NCI-H446 treated with DMSO at 0.1 percent for 48 hours (cell line): Measurements from ENCODE around the gene SHCBP1.
A peak's percentile ranks its signal among the peaks of the same experiment; 100 is the strongest.

Source experiments
- DNase-seq: peaks from one replicate; lab custom pipeline; 2025; lab: John Stamatoyannopoulos, UW

Gene SHCBP1

DNA sequence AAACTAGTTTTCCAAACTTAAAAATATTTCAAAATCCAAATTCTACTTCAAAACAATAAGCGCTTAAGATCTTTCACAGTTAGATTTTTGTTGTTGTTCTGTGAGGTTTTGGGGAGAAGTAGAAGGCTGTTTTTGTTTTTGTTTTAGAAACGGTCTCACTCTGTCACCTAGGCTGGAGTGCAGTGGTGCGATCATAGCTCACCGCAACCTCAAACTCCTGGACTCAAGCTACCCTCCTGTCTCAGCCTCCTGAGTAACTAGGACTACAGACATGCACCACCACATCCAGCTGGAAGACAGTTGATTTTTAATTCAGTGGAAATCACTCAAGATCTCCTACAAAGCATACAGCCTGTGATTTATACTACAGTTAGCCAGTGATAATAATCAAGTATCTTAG lies 2.7 kb downstream of the SHCBP1 start:
- DNase-seq: no peak

DNA sequence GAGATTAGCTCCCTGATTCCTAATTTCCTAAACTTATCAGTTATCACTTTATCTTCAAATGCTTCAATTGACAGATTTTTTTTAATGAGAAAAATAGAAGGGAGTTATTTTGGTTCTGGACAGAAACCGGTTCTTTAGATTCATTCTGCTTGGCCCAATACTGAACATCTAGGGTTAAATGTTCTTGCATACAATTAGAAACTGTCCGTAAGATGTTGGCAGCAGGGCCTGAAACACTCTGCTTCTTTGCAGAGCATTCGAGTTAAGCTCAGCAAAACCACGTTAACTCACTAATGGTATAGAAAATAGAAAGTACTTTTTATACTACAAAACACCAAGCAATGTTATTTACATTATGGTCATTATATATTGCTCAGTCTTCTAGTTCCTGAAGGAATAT lies 7.2 kb downstream of the SHCBP1 start:
- no peak for DNase-seq

DNA sequence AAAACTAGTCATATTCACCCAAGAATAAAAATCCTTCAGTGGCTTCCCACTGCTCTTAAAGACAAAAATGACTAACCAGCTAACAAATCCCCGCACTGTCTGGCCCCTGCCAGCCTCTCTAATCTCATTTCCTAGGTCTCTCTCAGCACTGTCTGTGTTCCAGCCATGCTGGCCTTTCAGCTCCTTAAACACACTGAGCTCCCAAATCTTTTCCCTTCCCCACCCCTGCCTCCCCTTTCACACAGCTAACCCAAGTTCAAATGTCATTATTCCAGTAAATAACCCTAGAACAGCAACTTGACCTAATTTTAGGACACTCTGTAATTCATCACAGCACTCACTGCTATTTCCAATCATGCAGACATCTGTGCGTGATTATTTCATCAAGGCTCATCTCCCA lies 7.8 kb downstream of the SHCBP1 start:
- DNase-seq: no peak

DNA sequence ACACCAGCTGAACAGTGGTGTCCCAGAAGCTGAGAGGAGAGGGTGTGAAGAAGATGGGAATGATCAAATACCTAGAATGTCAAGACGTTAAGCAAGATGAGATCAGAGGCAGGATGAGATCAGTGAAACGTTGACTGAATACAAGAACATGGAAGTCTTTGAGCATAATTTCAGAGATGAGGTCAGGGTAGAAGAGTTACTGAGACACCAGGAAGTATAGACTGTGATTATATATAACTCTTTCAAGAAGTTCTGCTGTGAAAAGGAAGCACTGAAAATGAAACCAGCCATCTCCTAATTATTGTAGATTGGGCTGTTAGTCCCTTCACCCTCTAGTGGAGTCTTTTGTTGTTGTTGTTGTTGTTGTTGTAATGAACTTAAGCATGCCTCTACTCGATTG lies 9.1 kb downstream of the SHCBP1 start:
- no peak for DNase-seq

DNA sequence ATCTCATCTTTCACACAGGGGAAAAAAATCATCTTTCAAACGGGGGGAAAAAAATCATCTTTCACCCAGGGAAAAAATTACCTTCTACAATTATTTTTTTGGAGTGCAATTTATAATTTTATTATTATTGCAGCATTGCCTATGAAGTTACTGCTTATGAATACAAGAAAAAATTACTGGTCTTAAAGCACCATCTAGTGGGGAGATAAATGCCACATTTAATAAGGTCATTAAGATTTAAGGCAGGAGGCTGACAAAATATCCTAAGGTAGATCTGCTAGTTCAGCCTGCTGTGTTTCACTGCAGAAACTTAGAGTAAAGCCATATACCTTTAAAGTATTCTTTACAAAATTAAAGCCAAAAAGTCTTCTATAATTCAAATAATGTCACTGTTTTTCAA lies 13.7 kb downstream of the SHCBP1 start:
- no peak for DNase-seq

DNA sequence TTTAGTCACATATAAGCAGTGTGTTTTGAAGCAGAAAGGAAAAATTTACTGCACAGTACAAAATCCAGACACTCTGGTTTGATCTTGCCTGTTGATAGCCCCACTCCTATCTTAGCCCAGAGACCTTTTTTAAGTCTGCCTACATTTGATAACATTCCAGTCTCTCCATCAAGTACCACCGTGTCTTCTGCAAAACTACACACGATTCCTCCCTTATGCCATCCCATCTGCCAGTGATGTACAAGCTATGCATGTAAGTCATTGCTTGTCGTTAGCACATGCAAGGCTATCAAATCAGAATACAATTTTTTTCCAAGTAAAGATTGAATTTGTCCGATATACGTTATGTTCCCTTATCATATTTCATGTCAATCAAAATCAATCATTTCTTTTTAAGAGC lies 14.9 kb downstream of the SHCBP1 start:
- no peak for DNase-seq

DNA sequence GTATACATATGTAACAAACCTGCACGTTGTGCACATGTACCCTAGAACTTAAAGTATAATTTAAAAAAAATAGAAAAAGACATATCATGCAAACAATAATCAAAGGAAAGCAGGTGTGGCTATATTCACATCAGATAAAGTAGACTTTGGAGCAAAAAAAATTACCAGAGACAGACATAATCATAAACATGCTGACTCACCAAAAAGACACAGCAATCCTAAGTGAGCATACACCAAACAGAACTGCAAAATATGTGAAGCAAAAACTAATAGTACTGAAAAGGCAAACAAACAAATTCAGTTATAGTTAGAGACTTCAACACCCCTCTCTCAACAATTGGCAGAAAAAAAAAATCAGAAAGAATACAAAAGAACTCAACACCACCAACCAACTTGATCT lies 29.9 kb downstream of the SHCBP1 start:
- no peak for DNase-seq

DNA sequence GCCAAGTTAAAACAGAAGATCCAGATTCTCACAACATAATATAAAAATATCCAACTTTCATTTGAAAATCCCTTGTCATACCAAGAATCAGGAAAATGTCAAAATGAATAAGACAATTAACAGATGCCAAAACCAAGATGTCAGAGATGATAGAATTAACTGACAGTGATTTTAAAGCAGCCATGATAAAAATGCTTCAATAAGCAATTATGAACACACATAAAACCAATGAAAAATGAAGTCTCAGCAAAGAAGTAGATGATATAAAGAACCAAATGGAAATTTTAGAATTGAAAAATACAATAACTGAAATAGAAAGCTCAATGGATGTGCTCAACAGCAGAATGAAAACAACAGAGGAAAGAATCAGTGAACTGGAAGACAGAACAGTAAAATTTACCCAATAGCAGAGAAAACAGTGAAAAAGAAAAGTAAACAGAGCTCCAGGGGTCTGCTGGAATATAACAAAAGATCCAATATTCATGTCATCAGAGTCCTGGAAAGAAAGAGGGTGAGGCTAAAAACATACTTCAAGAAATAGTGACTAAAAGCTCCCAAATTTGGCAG lies 35.1 kb downstream of the SHCBP1 start:
- DNase-seq: no peak

DNA sequence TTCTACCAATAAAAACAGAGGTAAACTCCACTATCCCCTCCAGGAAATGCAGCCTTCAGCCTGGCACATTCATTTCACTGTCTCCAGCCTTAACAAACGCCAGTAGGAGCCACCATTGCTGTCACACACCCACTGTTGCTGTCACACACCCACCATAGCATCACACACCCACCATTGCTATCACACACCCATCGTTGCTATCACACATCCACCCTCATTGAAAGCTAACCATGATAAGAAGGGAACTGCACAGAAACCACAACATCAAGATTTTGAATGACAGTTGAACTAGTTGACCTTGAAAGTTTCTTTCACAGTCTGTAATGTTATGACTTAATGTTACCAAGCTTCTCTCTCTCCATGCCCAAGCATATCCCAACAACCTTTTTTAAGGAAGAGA lies 38.1 kb downstream of the SHCBP1 start:
- DNase-seq: no peak

DNA sequence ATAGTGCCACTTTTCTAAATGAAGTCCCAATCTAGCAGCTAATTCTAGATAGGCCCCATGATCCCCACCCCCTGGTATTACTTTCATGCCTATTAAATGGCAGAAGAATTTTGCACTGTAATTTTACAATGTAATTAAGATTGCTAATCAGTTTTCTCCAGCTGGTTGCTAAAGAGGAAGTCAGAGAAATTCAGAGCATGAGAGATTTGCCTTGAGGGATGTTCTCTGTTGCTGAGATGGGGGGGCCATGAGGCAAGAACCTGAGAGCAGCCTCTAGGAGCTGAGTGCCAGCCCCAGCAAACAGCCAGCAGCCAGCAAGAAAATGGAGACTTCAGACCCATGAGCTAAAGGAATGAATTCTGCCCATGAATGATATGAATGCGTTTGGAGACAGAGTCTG lies 38.9 kb downstream of the SHCBP1 start:
- DNase-seq: no peak

DNA sequence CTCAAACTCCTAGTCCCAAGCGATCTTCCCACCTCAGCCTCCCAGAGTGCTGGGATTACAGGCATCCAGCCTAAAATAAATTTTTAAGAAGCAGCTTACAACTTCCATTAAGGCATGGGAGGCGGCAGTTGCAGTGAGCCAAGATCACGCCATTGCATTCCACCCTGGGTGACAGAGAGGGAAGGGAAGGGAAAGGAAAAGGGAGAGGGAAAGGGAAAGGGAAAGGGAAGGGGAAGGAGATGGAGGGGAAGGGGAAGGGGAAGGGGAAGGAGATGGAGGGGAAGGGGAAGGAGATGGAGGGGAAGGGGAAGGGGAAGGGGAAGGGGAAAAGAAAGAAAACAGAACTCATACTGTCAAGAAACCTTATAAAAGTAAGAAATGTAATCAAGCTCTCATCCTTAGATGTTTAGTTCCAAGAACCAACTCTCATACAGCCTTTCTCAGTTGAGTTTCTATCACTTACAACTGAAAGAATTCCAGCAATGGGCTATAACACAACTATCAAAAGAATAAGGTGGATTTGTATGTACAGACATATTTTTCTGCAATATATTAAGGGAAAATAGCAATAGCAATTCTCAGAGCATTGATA lies 43.1 kb downstream of the SHCBP1 start:
- DNase-seq: no peak

DNA sequence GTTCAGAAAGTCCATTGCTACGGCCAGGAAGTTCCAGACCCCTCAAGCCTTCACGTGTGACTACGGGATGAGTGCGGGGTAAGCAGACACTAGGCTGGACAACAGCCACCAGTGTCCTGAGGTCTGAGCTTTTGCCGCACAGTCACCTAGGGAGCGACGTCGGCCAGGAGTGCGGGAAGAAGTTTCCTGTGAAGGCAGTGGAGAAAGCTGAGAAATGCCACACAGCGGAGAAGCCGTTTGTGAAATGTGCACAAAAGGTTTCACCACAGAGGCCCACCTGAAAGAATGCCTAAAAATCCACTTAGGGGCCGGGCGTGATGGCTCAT lies 47.4 kb downstream of the SHCBP1 start:
- DNase-seq: no peak

DNA sequence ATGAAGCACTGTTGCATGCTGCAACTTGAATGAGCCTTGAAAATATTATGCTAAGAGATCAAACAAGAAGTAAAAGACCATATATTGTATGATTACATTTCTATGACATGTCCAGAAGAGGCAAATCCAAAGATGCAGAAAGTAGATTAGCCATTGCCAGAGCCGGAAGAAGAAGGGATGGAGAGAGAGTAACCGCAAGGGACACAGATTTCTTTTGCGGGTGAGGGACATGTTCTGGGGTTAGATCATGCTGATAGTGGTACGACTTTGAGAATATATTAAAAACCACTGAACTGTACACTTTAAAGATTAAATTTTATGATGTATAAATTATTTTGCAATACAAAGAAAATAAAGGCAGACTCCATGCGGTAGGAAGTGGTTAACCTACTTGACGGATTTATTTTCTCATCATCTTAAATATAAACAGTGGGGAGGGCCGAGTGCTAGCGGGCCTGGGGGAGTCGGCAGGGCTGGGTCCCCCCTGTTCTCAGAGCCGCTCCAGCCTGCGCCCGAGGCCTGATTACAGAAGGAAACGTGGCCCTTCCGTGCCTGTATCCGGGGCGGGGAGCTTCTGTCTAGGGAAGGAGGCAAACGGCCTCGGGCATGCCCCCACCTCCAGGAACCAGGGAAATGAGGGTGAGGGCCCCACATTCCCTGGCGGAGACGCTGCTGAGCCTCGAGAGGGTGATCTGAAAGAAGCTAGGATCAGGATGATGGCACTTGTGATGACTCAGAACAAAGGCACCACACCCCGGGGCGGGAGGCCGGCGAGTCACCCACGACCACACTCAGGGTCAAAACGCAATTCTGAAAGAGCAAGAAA lies 48.0 kb downstream of the SHCBP1 start:
- DNase-seq: no peak

DNA sequence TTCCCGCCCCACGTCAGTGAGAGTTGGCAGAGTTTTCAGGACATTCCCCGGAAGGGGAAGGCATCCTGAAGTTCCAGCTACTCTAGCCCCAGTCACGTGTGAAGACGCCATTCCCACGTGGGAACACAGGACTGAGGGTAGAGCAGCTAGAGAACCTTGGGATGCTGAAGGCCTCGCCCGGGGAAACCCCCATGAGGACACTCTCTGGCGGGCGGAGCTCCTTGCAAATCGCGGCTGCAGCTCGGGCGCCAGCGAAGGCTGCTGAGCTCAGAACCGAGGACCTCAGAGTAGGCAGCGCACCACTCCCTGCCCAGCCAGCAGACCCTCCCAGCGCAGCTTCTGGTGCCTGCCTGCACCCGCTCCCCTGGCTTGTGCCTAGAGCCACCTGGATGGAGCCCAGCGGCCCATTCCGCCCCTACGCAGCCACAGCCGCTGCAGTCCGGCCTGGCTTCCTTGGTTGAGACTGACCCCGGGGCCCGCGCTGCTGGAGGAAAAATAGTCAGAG lies 51.9 kb downstream of the SHCBP1 start:
- no peak for DNase-seq

DNA sequence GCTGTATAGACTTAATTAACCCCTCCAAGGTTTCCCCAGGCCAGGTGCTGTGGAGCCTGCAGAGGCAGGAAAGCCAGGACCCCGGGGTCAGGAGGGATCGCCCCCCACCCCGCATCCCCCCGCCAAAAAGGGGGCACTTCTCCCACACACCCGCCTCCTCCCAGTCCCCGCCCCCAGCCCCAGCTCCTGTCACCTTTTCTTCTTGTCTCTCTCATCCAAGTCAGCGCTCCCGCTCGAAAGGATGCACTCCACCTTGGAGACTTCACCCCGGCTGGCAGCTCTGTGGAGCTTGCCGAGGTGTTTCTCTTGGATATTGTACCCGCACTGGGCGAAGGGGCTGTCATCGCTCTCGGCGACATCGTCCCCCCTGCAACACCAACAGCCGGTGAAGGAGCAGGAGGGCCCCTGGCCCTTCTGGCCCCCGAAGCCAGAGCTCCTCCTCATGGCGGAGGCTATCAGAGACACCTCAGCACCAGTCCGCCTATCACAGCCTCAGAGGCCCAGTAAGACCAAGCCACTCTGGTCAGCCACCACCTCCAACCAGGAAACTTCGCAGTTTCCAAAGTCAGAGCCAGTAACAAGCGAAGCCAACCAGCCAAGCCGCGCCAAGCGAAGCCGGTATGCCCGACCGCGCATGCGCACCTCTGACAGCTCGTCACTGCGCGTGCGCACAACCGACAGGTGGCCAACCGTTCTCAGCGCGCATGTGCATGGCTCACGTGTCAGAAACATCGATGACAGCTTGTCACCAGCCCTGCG lies 52.5 kb downstream of the SHCBP1 start:
- no peak for DNase-seq

DNA sequence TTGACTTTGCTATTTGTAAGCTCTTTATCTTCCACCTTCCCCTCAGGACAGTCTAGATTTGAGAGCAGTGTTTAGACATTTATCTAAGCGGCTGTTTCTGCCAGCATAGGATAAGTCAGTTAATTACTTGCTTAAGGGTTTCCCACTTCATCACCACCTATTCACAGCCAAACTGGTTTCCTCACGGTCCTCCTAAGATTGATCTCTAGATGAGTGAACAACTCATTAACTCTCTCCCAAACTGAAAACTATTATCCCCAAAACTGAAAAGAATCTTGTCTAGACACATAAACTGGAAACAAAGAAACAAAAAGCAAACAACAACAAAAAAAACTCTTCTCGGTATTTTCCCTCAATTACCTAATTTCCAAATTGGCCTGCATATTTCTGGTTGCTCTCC lies 58.2 kb downstream of the SHCBP1 start:
- no peak for DNase-seq

DNA sequence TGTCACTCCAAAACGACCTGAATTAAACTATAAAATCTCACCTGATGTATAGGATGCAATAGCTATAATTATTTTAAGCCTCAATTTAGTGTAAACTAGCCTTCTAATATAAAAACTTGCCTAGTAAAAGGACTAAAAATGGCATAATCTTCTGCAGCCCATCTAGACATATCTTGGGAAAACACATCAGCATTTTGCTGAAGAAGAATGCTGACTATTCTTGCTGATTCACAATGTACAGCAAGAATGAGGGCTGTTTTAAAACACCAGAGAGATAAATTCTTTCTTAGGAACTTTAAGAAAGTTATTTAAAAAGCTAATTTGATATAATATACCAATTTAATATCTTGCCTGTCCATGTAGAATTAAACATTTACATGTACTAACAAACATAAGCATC lies 63.2 kb downstream of the SHCBP1 start:
- no peak for DNase-seq

DNA sequence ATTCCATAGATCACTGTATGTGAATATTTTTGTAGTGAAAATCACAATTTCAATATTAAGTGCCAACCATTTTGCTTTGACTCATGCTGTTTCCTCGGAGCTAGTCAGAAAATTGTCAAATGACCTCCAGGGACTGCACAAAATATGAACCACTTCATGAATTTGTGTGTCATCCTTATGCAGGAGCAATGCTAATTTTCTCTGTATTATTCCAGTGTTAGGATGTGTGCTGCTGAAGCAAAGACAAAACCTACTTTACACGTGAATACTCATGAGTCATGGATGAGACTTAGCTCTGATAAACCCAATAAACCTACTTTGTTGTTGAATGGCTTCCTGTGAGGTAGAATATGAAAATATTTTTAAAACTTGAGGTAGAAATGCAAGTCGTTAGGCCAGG lies 65.2 kb downstream of the SHCBP1 start:
- DNase-seq: no peak

DNA sequence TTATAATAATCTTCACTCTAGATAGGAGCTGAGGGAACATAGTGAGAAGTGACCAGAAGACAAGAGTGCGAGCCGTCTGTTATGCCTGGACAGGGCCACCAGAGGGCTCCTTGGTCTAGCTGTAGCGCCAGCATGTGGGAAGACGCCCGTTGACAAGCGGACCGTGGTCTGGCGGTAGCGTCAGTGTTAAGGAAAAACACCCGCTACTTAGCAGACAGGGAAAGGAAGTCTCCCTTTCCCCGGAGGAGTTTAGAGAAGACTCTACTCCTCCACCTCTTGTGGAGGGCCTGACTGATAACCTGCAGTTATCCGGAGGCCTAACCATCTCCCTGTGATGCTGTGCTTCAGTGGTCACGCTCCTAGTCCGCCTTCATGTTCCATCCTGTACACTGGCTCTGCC lies 66.7 kb downstream of the SHCBP1 start:
- peak; percentile 1 for DNase-seq

DNA sequence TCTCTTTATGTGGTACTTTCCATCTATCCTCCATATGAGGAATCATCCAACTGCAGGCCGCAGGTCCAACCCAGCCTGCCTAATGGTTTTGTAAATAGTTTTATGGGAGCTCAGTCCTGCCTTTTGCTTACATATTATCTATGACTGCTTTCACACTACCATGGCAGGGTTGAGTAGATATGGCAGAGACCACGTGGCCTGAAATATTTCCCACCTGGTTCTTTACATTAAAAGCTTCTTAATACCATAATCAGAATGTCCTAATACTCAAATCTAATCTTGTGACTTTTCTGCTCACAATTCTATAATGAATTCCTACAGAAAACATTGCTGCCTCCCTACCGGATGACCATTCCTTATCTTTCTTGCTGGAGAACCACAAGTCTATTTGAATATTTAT lies 71.7 kb downstream of the SHCBP1 start:
- DNase-seq: no peak
